Lung (tissue), 12 donors: Measurements from ENCODE around the gene TMEM209. TPM values are rescaled to one million over a fixed set of nuclear protein-coding genes. Genes with fewer than 3 reads are reported as not detected.

Experiments used
- ATAC-seq: fragments of 200-7000 bp; cut with Tn5 transposase; one replicate; pipeline ENCODE4 v1.9.1; 2020; ENCODE audit warnings: moderate number of reproducible peaks; ENCODE audit not compliant: insufficient read depth, low FRiP score
- DNase-seq, 3 donors: peaks; one replicate each; pipeline ENCODE4 v3.0.0-alpha.2; 2013 to 2017
- H3K27ac ChIP-seq, 2 donors: one replicate each; pipeline ENCODE4 v1.5.1; 2013; ENCODE audit warnings: mild to moderate bottlenecking in 2 of 2, moderate library complexity in 2 of 2, control low read depth in 1 of 2, inconsistent platforms in 1 of 2, low read depth in 1 of 2, low read length in 1 of 2
- H3K27me3 ChIP-seq, 3 donors: one replicate each; pipeline ENCODE4 v1.5.1; 2013; ENCODE audit warnings: low read length in 2 of 3; ENCODE audit not compliant: control insufficient read depth in 3 of 3, insufficient read depth in 3 of 3
- H3K36me3 ChIP-seq, 4 donors: one replicate each; pipeline ENCODE4 v1.5.1; 2013; ENCODE audit warnings: low read length in 4 of 4, mild to moderate bottlenecking in 1 of 4, moderate library complexity in 1 of 4; ENCODE audit not compliant: control insufficient read depth in 4 of 4, insufficient read depth in 4 of 4
- H3K4me1 ChIP-seq, 5 donors: one replicate each; pipeline ENCODE4 v1.5.1; 2013; ENCODE audit warnings: low read length in 5 of 5, mild to moderate bottlenecking in 2 of 5, moderate library complexity in 1 of 5; ENCODE audit not compliant: control insufficient read depth in 5 of 5, insufficient read depth in 5 of 5
- H3K4me3 ChIP-seq: one replicate; pipeline ENCODE4 v1.5.1; 2013; ENCODE audit warnings: mild to moderate bottlenecking, control low read depth, moderate library complexity
- H3K9ac ChIP-seq, 2 donors: one replicate each; pipeline ENCODE4 v1.5.1; 2013; ENCODE audit warnings: low read length in 2 of 2, control low read depth in 1 of 2; ENCODE audit not compliant: insufficient read depth in 1 of 2
- H3K9me3 ChIP-seq, 4 donors: one replicate each; pipeline ENCODE4 v1.5.1; 2013; ENCODE audit warnings: low read length in 3 of 4, mild to moderate bottlenecking in 1 of 4, moderate library complexity in 1 of 4; ENCODE audit not compliant: control insufficient read depth in 4 of 4, insufficient read depth in 3 of 4
- CTCF ChIP-seq: IDR thresholded peaks from 2 replicates; pipeline ENCODE4 v1.5.1; 2012; ENCODE audit warnings: mild to moderate bottlenecking; ENCODE audit errors: control extremely low read depth, extremely low read depth
- WGBS, 2 donors: extraction: QIAGEN DNeasy Blood & Tissue Kit; methylation state at CpG; one replicate each; pipeline ENCODE4 v1.1.7; 2013; 5-methylcytosine and 5-hydroxymethylcytosine counted together
- polyA plus RNA-seq, 2 donors: library from polyadenylated mRNA; stranded (reverse); fragments of 200-250 nt; gene quantifications; one replicate each; pipeline ENCODE4 v1.2.1, GENCODE V29; 2013
- total RNA-seq, 2 donors: library from RNA; depleted of rRNA in 1 of 2; stranded (reverse); fragments of >200 nt in 1 of 2; gene quantifications; one replicate each; pipeline ENCODE4 v1.2.1, GENCODE V29; 2014 to 2021
- donor health status: control.
- donor health status: control.
- donor health status: Bipolar disorder and iron deficiency.
- donor health status: healthy.
- donor health status: DM: yes; HTN: yes; CAD: no.

Gene TMEM209
- total and polyA plus RNA-seq, 4 donors: 8.3 to 22.2 (median 12.6) TPM

- Histone ChIP-seq H3K27ac (no peak overlapping the region), H3K9ac (no peak overlapping the region), H3K4me1 (peaks cover 0 to 14% (median 0%) of the 10 kb centered on the region in 5 donors), H3K36me3 (no peaks in the 10 kb centered on the region), H3K9me3 (peaks cover 0 to 2% (median 0%) of the 10 kb centered on the region in 4 donors), H3K27me3 (no peaks in the 10 kb centered on the region), H3K4me3 (no peak overlapping the region)
- no peak for DNase-seq
- peak; percentile 23 for ATAC-seq
- no peak for TF ChIP-seq CTCF
- 59% methylated on average over 20 of the region's 20 CpGs for WGBS, 2 donors
Measured at GRCh38 chr7:130149281-130150139, 55.7 kb downstream of the TMEM209 start.

GRCh38 chr7:130148561-130148960 lies 56.6 kb downstream of the TMEM209 start:
- no peak for ATAC-seq
- WGBS, 2 donors: 67 to 71% methylated on average over 9 of the region's 9 CpGs
- peak; percentile 36 to 59 (median 49) for DNase-seq
- peaks cover 0 to 11% (median 0%) of the 10 kb centered on the region in 5 donors for H3K4me1 ChIP-seq
- H3K4me3 ChIP-seq: no peak overlapping the region
- H3K27ac ChIP-seq: no peak overlapping the region
- no peak for TF ChIP-seq CTCF
- peaks cover 0 to 2% (median 0%) of the 10 kb centered on the region in 4 donors for H3K9me3 ChIP-seq
- no peaks in the 10 kb centered on the region for H3K36me3 ChIP-seq
- no peaks in the 10 kb centered on the region for H3K27me3 ChIP-seq
- no peak overlapping the region for H3K9ac ChIP-seq

- Histone ChIP-seq H3K27ac (no peak overlapping the region), H3K9ac (no peak overlapping the region), H3K4me1 (peaks cover 0 to 11% (median 2%) of the 10 kb centered on the region in 5 donors), H3K36me3 (no peaks in the 10 kb centered on the region), H3K4me3 (no peak overlapping the region), H3K27me3 (no peaks in the 10 kb centered on the region), H3K9me3 (peaks cover 0 to 2% (median 0%) of the 10 kb centered on the region in 4 donors)
- DNase-seq (no peak), ATAC-seq (no peak)
- 96 to 98% methylated on average over 14 of the region's 14 CpGs for WGBS, 2 donors
- no peak for TF ChIP-seq CTCF
Measured at GRCh38 chr7:130147710-130148325, 57.4 kb downstream of the TMEM209 start.
